GM06990 (cell line): Measurements from ENCODE around the gene CREBRF.

ENCODE experiments used
- DNase-seq: peaks from one replicate; pipeline ENCODE4 v3.0.0-alpha.2; 2011; ENCODE audit not compliant: insufficient read length; ENCODE audit errors: extremely low read depth
- H3K27me3 ChIP-seq: replicated peaks from 2 replicates; pipeline ENCODE4 v1.6.0; 2011; ENCODE audit warnings: low read length; ENCODE audit not compliant: control insufficient read depth, insufficient read depth
- H3K36me3 ChIP-seq: 2 replicates; pipeline ENCODE4 v1.5.1; 2011; ENCODE audit warnings: low read length; ENCODE audit not compliant: control insufficient read depth, insufficient read depth
- H3K4me3 ChIP-seq: replicated peaks from 2 replicates; pipeline ENCODE4 v1.5.1; 2011; ENCODE audit warnings: low read depth, mild to moderate bottlenecking, control low read depth, low read length
- CTCF ChIP-seq: IDR thresholded peaks from 2 replicates; pipeline ENCODE4 v1.5.1; 2011; ENCODE audit warnings: low read length, control low read depth, mild to moderate bottlenecking, inconsistent platforms; ENCODE audit not compliant: insufficient read depth, poor library complexity, severe bottlenecking

Gene CREBRF

GRCh38 chr5:173098787-173099186, 42.6 kb downstream of the CREBRF start:
- no peaks in the 10 kb centered on the region; the same call in 1 of the 2 replicates for H3K36me3 ChIP-seq
- TF ChIP-seq CTCF, result no peak
- no peak for DNase-seq
- H3K27me3 ChIP-seq, result no peaks in the 10 kb centered on the region
- H3K4me3 ChIP-seq, result no peak overlapping the region

- DNase-seq, result no peak
- Histone ChIP-seq H3K27me3 (no peaks in the 10 kb centered on the region), H3K36me3 (no peaks in the 10 kb centered on the region; the same call in 1 of the 2 replicates), H3K4me3 (no peak overlapping the region)
- no peak for TF ChIP-seq CTCF
These were observed 43.3 kb downstream of the CREBRF start for GRCh38 chr5:173099461-173099860.

- no peaks in the 10 kb centered on the region; the same call in 1 of the 2 replicates for H3K36me3 ChIP-seq
These were observed 45.1 kb downstream of the CREBRF start for GRCh38 chr5:173101245-173101644.

GRCh38 chr5:173103411-173103810, 47.3 kb downstream of the CREBRF start:
- Histone ChIP-seq H3K27me3 (no peaks in the 10 kb centered on the region), H3K4me3 (no peak overlapping the region), H3K36me3 (no peaks in the 10 kb centered on the region; the same call in 1 of the 2 replicates)
- no peak for TF ChIP-seq CTCF
- DNase-seq, result no peak

More at GRCh38 chr5:173101245-173101644, 45.1 kb downstream of the CREBRF start:
- H3K27me3 ChIP-seq, result no peaks in the 10 kb centered on the region
- no peak for TF ChIP-seq CTCF
- no peak for DNase-seq
- no peak overlapping the region for H3K4me3 ChIP-seq

- no peak for DNase-seq
- H3K27me3 ChIP-seq, result no peaks in the 10 kb centered on the region
- no peak for TF ChIP-seq CTCF
- no peak overlapping the region for H3K4me3 ChIP-seq
- H3K36me3 ChIP-seq, result no peaks in the 10 kb centered on the region
These were observed 52.8 kb downstream of the CREBRF start for GRCh38 chr5:173108914-173109313.

- TF ChIP-seq CTCF, result no peak
- H3K36me3 ChIP-seq, result no peaks in the 10 kb centered on the region
- no peaks in the 10 kb centered on the region for H3K27me3 ChIP-seq
- H3K4me3 ChIP-seq, result no peak overlapping the region
- no peak for DNase-seq
These were observed 58.4 kb downstream of the CREBRF start for GRCh38 chr5:173114536-173114935.
